GM23248 (cell line): ENCODE data around the gene NAA80. TPM values are rescaled to one million over a fixed set of nuclear protein-coding genes. Genes with fewer than 3 reads are reported as not detected.

Source experiments
- DNase-seq: peaks from one replicate; pipeline ENCODE4 v3.0.0-alpha.2; 2015
- H2AFZ ChIP-seq: fragments of 200-600 bp; sonication (generic); 2 replicates; pipeline ENCODE4 v1.6.1; 2016; ENCODE audit warnings: antibody characterized with exemption
- H3F3A ChIP-seq: fragments of 200-600 bp; sonication (generic); 2 replicates; pipeline ENCODE4 v1.6.1; 2016; ENCODE audit warnings: mild to moderate bottlenecking, antibody characterized with exemption, mixed run types; ENCODE audit not compliant: insufficient read depth
- H3K27ac ChIP-seq: fragments of 200-600 bp; sonication (generic); 2 replicates; pipeline ENCODE4 v1.5.1; 2016; ENCODE audit warnings: mild to moderate bottlenecking
- H3K27me3 ChIP-seq: fragments of 200-600 bp; sonication (generic); replicated peaks from 2 replicates; pipeline ENCODE4 v1.6.1; 2016; ENCODE audit warnings: mild to moderate bottlenecking; ENCODE audit not compliant: insufficient read depth
- H3K36me3 ChIP-seq: fragments of 200-600 bp; sonication (generic); 2 replicates; pipeline ENCODE4 v1.6.1; 2016; ENCODE audit warnings: low read depth, mild to moderate bottlenecking
- H3K4me1 ChIP-seq: fragments of 200-600 bp; sonication (generic); 2 replicates; pipeline ENCODE4 v1.6.1; 2016; ENCODE audit warnings: mild to moderate bottlenecking; ENCODE audit not compliant: insufficient read depth
- H3K4me2 ChIP-seq: fragments of 200-600 bp; sonication (generic); one replicate; pipeline ENCODE4 v1.6.1; 2016; ENCODE audit warnings: mild to moderate bottlenecking; ENCODE audit not compliant: unreplicated experiment
- H3K4me3 ChIP-seq: fragments of 200-600 bp; sonication (generic); 2 replicates; pipeline ENCODE4 v1.5.1; 2016; ENCODE audit warnings: mild to moderate bottlenecking
- H3K79me2 ChIP-seq: fragments of 200-600 bp; sonication (generic); 2 replicates; pipeline ENCODE4 v1.6.1; 2016; ENCODE audit warnings: mild to moderate bottlenecking; ENCODE audit not compliant: insufficient read depth
- H3K9ac ChIP-seq: fragments of 200-600 bp; sonication (generic); 2 replicates; pipeline ENCODE4 v1.6.1; 2016; ENCODE audit warnings: mild to moderate bottlenecking
- H3K9me2 ChIP-seq: fragments of 200-600 bp; sonication (generic); 2 replicates; pipeline ENCODE4 v1.6.1; 2016; ENCODE audit warnings: mixed run types, mild to moderate bottlenecking, moderate library complexity; ENCODE audit not compliant: insufficient read depth
- H3K9me3 ChIP-seq: fragments of 200-600 bp; sonication (generic); one replicate; pipeline ENCODE4 v1.6.1; 2017; ENCODE audit warnings: low read depth
- H4K20me1 ChIP-seq: fragments of 200-600 bp; sonication (generic); 2 replicates; pipeline ENCODE4 v1.6.0; 2016; ENCODE audit not compliant: insufficient read depth
- EZH2 ChIP-seq: fragments of 200-600 bp; sonication (generic); IDR thresholded peaks from 2 replicates; pipeline ENCODE4 v1.6.1; 2018; ENCODE audit warnings: antibody characterized with exemption, mild to moderate bottlenecking; ENCODE audit not compliant: insufficient read depth, poor library complexity, severe bottlenecking
- EZH2phosphoT487 ChIP-seq: fragments of 200-600 bp; sonication (generic); IDR thresholded peaks from 2 replicates; pipeline ENCODE4 v1.6.1; 2018; ENCODE audit warnings: antibody characterized with exemption, moderate library complexity, mild to moderate bottlenecking, low read depth; ENCODE audit not compliant: insufficient read depth
- WGBS, 2 experiments: methylation state at CpG; one replicate each; pipeline ENCODE4 v1.1.6; 2015 to 2017; ENCODE audit warnings: low lambda C conversion rate in 2 of 2, low coverage in 1 of 2; ENCODE audit errors: missing lambda C conversion rate in 2 of 2; 5-methylcytosine and 5-hydroxymethylcytosine counted together
- in situ Hi-C: fragments of 300-500 bp; cut with MboI; formaldehyde crosslinking; loops from 2 replicates; pipeline ENCODE4 v1.15.0; 2020
- polyA plus RNA-seq: library from polyadenylated mRNA; unstranded; fragments of >200 nt; fragmentation: Nextera tagmentation; extraction: Ambion mirVana; gene quantifications from 2 replicates; pipeline ENCODE4 v1.2.1, GENCODE V29; 2016
- total RNA-seq: library from RNA; depleted of rRNA; stranded (reverse); fragments of >200 nt; shearing (Covaris generic); gene quantifications from 2 replicates; pipeline ENCODE4 v1.2.3, GENCODE V29; 2014

NAA80 gene
- total and polyA plus RNA-seq, 2 experiments from 2014 or later = 7.8 to 10.8 TPM

GRCh38 chr3:50299929-50300680 lies 900 bp upstream of the NAA80 start:
- Histone ChIP-seq H3K4me3 (peak overlapping the region; percentile 68), H3K4me1 (peaks cover 11% of the 10 kb centered on the region), H3K9ac (peak overlapping the region; percentile 82), H3F3A (peaks cover 11% of the 10 kb centered on the region), H3K79me2 (no peaks in the 10 kb centered on the region), H3K36me3 (no peaks in the 10 kb centered on the region), H3K27me3 (no peaks in the 10 kb centered on the region), H3K9me3 (no peaks in the 10 kb centered on the region), H3K9me2 (no peaks in the 10 kb centered on the region), H2AFZ (peak overlapping the region; percentile 75), H3K4me2 (peak overlapping the region; percentile 80), H3K27ac (peak overlapping the region; percentile 89), H4K20me1 (no peaks in the 10 kb centered on the region)
- in situ Hi-C loops = no loop called here
- TF ChIP-seq EZH2phosphoT487 (no peak), EZH2 (no peak)
- 33 to 36% methylated on average over 12 of the region's 12 CpGs for WGBS, 2 experiments
- DNase-seq = peak; percentile 86

- Histone ChIP-seq H3F3A (peaks cover 11% of the 10 kb centered on the region), H2AFZ (peak overlapping the region; percentile 75), H3K79me2 (no peaks in the 10 kb centered on the region), H3K4me2 (peak overlapping the region; percentile 80), H3K4me3 (peak overlapping the region; percentile 68), H3K9me2 (no peaks in the 10 kb centered on the region), H4K20me1 (no peaks in the 10 kb centered on the region), H3K36me3 (no peaks in the 10 kb centered on the region), H3K27ac (peak overlapping the region; percentile 89), H3K9ac (peak overlapping the region; percentile 82), H3K27me3 (no peaks in the 10 kb centered on the region), H3K4me1 (peaks cover 11% of the 10 kb centered on the region), H3K9me3 (no peaks in the 10 kb centered on the region)
- TF ChIP-seq EZH2 (no peak), EZH2phosphoT487 (no peak)
- DNase-seq = no peak
- 2 to 3% methylated on average over 12 of the region's 12 CpGs for WGBS, 2 experiments
- in situ Hi-C loops = no loop called here
Measured at GRCh38 chr3:50299638-50299928, 378 bp upstream of the NAA80 start.

GRCh38 chr3:50297896-50298725 lies 1.1 kb downstream of the NAA80 start:
- no peaks in the 10 kb centered on the region for H3K27me3 ChIP-seq
- peak overlapping the region; percentile 93 for H3K9ac ChIP-seq
- H3K9me3 ChIP-seq = no peaks in the 10 kb centered on the region
- no peaks in the 10 kb centered on the region for H3K9me2 ChIP-seq
- in situ Hi-C loops = no loop called here
- WGBS, 2 experiments = 50 to 54% methylated on average over 7 to 9 of the region's 9 CpGs
- no peaks in the 10 kb centered on the region for H3K79me2 ChIP-seq
- peak overlapping the region; percentile 94 for H3K4me2 ChIP-seq
- no peaks in the 10 kb centered on the region for H3K36me3 ChIP-seq
- DNase-seq = peak; percentile 45
- H3K4me1 ChIP-seq = peaks cover 11% of the 10 kb centered on the region
- no peak overlapping the region for H3K27ac ChIP-seq
- H3F3A ChIP-seq = peaks cover 11% of the 10 kb centered on the region
- H4K20me1 ChIP-seq = no peaks in the 10 kb centered on the region
- H2AFZ ChIP-seq = peak overlapping the region; percentile 94; the same call in 1 of the 2 replicates
- no peak for TF ChIP-seq EZH2phosphoT487
- TF ChIP-seq EZH2 = no peak
- peak overlapping the region; percentile 90 for H3K4me3 ChIP-seq

DNA sequence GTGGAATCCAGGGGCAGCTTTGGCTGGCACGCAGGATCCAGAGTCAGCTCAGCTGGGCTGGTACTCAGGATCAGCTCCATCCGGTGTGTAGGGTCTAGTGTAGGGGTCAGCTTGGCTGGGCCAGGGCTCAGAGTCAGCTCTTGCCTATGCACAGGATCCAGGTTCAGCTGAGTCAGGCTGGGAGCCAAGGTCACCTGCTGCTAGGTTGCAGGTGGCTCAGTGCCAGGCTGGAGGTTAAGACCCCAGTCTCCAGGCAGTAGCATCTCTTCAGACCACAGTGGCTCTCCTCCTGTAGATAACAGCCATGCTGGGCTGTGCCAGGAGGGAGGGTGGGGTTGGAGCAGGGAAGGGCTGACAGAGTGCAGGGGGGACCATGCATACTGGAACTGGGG lies 1.8 kb downstream of the NAA80 start:
- Histone ChIP-seq H3K36me3 (no peaks in the 10 kb centered on the region), H3K27ac (no peak overlapping the region), H3K79me2 (no peaks in the 10 kb centered on the region), H3K27me3 (no peaks in the 10 kb centered on the region), H3K4me3 (no peak overlapping the region), H3F3A (peaks cover 11% of the 10 kb centered on the region), H3K9me2 (no peaks in the 10 kb centered on the region), H3K4me1 (peaks cover 16% of the 10 kb centered on the region), H4K20me1 (no peaks in the 10 kb centered on the region), H3K4me2 (no peak overlapping the region), H2AFZ (no peak overlapping the region), H3K9ac (no peak overlapping the region), H3K9me3 (no peaks in the 10 kb centered on the region)
- DNase-seq = no peak
- 96 to 100% methylated on average over 2 of the region's 2 CpGs for WGBS, 2 experiments
- TF ChIP-seq EZH2phosphoT487 (no peak), EZH2 (no peak)
- in situ Hi-C loops = no loop called here
